Chondrocyte (in vitro differentiated cells): Measurements from ENCODE around the gene HPS4. TPM values are rescaled to one million over a fixed set of nuclear protein-coding genes. Genes with fewer than 3 reads are reported as not detected.

ENCODE experiments used
- DNase-seq: peaks from one replicate; pipeline ENCODE4 v3.0.0; 2021; ENCODE audit warnings: mixed read lengths, low spot score
- H3K27ac Mint-ChIP-seq: one replicate; pipeline ENCODE4 v1.8.0; 2021; ENCODE audit warnings: mild to moderate bottlenecking, moderate library complexity, mixed read lengths; ENCODE audit not compliant: unreplicated experiment
- H3K27me3 Mint-ChIP-seq: 2 replicates; pipeline ENCODE4 v1.8.0; 2021; ENCODE audit warnings: low read depth, mixed read lengths
- H3K36me3 Mint-ChIP-seq: 2 replicates; pipeline ENCODE4 v1.8.0; 2021; ENCODE audit warnings: low read depth, mixed read lengths
- H3K4me1 Mint-ChIP-seq: 2 replicates; pipeline ENCODE4 v1.8.0; 2021; ENCODE audit warnings: low read depth, mild to moderate bottlenecking, mixed read lengths
- H3K4me3 Mint-ChIP-seq: one replicate; pipeline ENCODE4 v1.8.0; 2021; ENCODE audit warnings: mild to moderate bottlenecking, moderate library complexity, mixed read lengths; ENCODE audit not compliant: unreplicated experiment
- H3K9me3 Mint-ChIP-seq: 2 replicates; pipeline ENCODE4 v1.8.0; 2021; ENCODE audit warnings: low read depth, mixed read lengths
- total RNA-seq: library from RNA; stranded (reverse); gene quantifications from 3 replicates; pipeline ENCODE4 v1.2.1, GENCODE V29; 2021
- TF ChIP-seq, protein P1 (sequence below): fragments of 200-600 bp; sonication (generic); IDR thresholded peaks from 2 replicates; pipeline ENCODE4 v1.5.0; 2021; ENCODE audit warnings: antibody characterized with exemption, mild to moderate bottlenecking, moderate library complexity

Gene HPS4
- total RNA-seq, 1 donor from 2014 or later: 28.2 TPM

DNA sequence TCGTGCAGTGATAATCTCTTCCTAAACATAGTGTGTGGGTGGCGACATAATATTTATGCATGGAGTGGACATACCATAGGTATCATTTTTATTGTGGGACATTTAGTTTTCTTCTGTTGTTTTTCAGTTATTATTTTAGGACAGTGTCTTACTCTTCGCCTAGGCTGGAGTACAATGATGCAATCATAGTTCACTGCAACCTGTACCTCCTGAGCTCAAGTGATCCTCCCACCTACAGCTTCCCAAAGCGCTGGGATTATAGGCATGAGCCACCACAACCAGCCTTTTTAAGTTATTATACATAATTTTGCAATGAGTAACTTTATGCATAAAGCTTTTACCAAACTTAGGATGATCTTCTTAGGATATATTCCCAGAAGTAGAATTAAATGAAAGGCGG lies 2.8 kb upstream of the HPS4 start:
- no peak overlapping the region for H3K27ac Mint-ChIP-seq
- peaks cover 46% of the 10 kb centered on the region for H3K4me1 Mint-ChIP-seq
- H3K9me3 Mint-ChIP-seq: no peaks in the 10 kb centered on the region
- no peak for DNase-seq
- no peak overlapping the region for H3K4me3 Mint-ChIP-seq
- peaks cover 4% of the 10 kb centered on the region for H3K36me3 Mint-ChIP-seq
- TF ChIP-seq, protein P1, sequence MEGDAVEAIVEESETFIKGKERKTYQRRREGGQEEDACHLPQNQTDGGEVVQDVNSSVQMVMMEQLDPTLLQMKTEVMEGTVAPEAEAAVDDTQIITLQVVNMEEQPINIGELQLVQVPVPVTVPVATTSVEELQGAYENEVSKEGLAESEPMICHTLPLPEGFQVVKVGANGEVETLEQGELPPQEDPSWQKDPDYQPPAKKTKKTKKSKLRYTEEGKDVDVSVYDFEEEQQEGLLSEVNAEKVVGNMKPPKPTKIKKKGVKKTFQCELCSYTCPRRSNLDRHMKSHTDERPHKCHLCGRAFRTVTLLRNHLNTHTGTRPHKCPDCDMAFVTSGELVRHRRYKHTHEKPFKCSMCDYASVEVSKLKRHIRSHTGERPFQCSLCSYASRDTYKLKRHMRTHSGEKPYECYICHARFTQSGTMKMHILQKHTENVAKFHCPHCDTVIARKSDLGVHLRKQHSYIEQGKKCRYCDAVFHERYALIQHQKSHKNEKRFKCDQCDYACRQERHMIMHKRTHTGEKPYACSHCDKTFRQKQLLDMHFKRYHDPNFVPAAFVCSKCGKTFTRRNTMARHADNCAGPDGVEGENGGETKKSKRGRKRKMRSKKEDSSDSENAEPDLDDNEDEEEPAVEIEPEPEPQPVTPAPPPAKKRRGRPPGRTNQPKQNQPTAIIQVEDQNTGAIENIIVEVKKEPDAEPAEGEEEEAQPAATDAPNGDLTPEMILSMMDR: no peak
- H3K27me3 Mint-ChIP-seq: no peaks in the 10 kb centered on the region

DNA sequence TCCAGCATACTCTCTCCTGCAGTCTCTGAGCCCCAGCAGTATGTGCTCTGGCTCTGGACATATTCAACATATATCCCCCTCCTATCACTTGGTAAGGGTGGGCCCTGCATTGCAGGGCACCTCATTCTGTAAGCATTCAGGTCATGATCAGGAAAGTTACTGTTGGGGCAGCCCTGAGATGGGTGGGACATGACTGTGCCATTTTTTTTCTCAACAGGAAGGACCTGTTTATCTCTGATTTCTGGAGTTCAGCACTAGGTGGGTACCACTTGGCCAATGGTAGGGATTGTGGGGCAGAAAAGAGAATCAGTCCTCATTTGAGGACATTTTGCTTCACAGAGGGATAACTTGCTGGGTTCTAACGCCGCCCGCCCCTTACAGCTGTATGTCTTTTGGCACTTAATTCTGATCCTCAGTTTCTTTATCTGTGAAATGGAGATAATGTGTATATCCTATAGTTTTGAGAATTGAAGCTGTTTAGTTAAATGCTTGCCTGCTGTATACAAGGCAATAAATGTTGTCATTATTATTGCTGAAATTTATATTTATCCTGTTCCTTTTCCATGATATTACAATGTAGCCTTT lies 2.3 kb upstream of the HPS4 start:
- peaks cover 4% of the 10 kb centered on the region for H3K36me3 Mint-ChIP-seq
- DNase-seq: no peak
- TF ChIP-seq, protein P1: no peak
- no peaks in the 10 kb centered on the region for H3K9me3 Mint-ChIP-seq
- peaks cover 50% of the 10 kb centered on the region for H3K4me1 Mint-ChIP-seq
- H3K27ac Mint-ChIP-seq: no peak overlapping the region
- no peaks in the 10 kb centered on the region for H3K27me3 Mint-ChIP-seq
- no peak overlapping the region for H3K4me3 Mint-ChIP-seq

DNA sequence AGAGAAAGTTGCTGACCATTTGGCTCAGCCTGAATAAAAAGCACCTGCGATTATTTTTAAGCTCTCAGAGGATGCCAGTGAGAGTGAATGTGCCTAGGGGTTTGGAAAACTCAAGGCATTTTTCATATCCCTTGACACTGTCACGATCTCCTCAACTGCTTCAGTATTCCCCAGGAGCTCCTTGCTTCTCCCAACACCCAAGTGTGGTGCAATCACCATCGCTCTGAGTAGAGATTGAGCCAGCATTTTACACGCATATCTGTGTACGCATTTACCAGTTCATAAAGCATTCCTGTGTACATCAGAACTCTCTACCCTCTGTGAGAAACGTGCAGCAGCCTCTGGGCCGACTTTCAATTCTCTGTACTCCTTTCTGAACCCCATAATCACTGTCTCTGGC lies 1.4 kb upstream of the HPS4 start:
- H3K9me3 Mint-ChIP-seq: no peaks in the 10 kb centered on the region
- peaks cover 57% of the 10 kb centered on the region for H3K4me1 Mint-ChIP-seq
- peak overlapping the region; percentile 50 for H3K27ac Mint-ChIP-seq
- peak overlapping the region; percentile 20 for H3K4me3 Mint-ChIP-seq
- peaks cover 1% of the 10 kb centered on the region for H3K36me3 Mint-ChIP-seq
- TF ChIP-seq, protein P1: no peak
- DNase-seq: no peak
- H3K27me3 Mint-ChIP-seq: no peaks in the 10 kb centered on the region

DNA sequence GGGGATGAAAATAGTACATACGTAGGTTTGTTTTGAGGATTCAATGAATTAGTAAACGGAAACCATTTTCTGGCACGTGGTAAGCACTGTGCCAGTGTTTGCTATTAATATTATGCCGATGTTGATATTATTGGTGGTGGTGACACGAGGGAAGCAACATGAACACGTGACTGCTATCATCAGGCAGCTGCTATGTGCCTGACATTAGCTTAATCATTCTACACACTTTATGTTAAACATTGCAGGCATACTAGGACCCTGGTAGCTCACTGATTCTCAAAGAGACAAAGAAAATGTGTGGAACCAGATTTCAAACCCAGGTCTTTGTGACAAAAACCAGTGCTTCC lies 750 bp upstream of the HPS4 start:
- H3K4me1 Mint-ChIP-seq: peaks cover 63% of the 10 kb centered on the region
- TF ChIP-seq, protein P1: no peak
- no peak for DNase-seq
- no peaks in the 10 kb centered on the region for H3K27me3 Mint-ChIP-seq
- H3K36me3 Mint-ChIP-seq: peaks cover 3% of the 10 kb centered on the region
- H3K4me3 Mint-ChIP-seq: peak overlapping the region; percentile 92
- H3K27ac Mint-ChIP-seq: peak overlapping the region; percentile 72
- no peaks in the 10 kb centered on the region for H3K9me3 Mint-ChIP-seq

DNA sequence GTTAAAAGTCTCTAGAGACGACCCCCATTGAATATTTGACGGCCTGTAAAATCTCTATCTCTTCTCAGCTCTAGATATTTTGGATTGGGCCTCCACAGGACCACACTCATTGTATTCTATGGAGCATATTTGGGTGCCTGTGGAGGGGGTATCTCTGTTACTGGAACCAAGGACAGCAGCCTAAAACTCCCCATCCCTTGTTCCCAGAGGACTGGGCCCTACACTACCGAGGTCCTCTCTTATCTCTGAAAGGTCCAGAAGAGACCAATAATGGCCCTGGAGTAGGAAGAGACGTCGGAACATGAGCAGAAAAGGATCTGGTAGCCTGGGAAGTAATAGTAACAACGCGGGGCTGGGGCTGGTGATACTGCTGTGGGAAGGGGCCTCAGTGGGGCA lies 542 bp downstream of the HPS4 start:
- peaks cover 4% of the 10 kb centered on the region for H3K36me3 Mint-ChIP-seq
- no peaks in the 10 kb centered on the region for H3K27me3 Mint-ChIP-seq
- H3K9me3 Mint-ChIP-seq: no peaks in the 10 kb centered on the region
- H3K4me1 Mint-ChIP-seq: peaks cover 64% of the 10 kb centered on the region
- peak overlapping the region; percentile 98 for H3K27ac Mint-ChIP-seq
- TF ChIP-seq, protein P1: no peak
- H3K4me3 Mint-ChIP-seq: peak overlapping the region; percentile 92
- DNase-seq: no peak
